Measurements from ENCODE around the gene TCN2.

DNA sequence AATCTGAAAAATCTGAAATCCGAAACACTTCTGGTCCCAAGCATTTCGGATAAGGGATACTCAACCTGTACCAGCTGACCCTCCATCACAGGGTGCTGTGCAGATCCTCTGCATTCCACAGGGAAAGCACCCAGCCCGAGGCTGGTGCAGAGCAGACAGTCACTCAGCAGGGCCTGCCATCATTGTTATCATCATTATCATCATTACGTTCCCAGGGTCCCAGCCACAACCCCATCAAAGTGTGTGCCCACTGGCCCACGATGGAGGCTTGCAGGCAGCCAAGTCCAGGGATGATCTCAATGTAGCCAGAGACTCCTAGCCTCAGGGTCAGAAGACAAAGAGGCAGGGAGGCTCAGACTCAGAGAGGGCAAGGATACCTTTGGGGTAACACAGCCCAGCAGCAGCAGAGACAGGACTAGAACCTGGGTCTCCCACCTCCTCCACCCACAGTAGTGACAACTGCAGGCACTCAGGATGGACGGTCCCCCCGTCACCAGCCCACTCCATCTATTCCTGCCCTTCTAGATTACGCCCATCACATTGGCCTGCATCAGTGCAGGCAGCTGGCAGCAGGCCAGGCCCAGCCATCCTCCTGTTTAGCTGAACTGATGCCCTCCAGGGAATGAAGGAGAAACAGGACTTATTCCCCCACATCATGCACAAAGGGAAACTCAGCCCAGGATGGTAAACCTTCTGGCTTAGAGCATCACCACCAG lies 42.8 kb upstream of the TCN2 start:
- TF ChIP-seq, protein P1, sequence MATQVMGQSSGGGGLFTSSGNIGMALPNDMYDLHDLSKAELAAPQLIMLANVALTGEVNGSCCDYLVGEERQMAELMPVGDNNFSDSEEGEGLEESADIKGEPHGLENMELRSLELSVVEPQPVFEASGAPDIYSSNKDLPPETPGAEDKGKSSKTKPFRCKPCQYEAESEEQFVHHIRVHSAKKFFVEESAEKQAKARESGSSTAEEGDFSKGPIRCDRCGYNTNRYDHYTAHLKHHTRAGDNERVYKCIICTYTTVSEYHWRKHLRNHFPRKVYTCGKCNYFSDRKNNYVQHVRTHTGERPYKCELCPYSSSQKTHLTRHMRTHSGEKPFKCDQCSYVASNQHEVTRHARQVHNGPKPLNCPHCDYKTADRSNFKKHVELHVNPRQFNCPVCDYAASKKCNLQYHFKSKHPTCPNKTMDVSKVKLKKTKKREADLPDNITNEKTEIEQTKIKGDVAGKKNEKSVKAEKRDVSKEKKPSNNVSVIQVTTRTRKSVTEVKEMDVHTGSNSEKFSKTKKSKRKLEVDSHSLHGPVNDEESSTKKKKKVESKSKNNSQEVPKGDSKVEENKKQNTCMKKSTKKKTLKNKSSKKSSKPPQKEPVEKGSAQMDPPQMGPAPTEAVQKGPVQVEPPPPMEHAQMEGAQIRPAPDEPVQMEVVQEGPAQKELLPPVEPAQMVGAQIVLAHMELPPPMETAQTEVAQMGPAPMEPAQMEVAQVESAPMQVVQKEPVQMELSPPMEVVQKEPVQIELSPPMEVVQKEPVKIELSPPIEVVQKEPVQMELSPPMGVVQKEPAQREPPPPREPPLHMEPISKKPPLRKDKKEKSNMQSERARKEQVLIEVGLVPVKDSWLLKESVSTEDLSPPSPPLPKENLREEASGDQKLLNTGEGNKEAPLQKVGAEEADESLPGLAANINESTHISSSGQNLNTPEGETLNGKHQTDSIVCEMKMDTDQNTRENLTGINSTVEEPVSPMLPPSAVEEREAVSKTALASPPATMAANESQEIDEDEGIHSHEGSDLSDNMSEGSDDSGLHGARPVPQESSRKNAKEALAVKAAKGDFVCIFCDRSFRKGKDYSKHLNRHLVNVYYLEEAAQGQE (IDR thresholded peaks at IDR 0.05; ENCODE audit: insufficient read depth in 1 of 2, low read depth in 2 of 2, low read length in 2 of 2) = no peak
- TF ChIP-seq POLR2AphosphoS5 (IDR thresholded peaks at IDR 0.05; ENCODE audit: low read depth, low read length) (no peak), TAF1 (IDR thresholded peaks at IDR 0.05; ENCODE audit: borderline replicate concordance, insufficient read depth, low read length) (no peak)
